ENCODE data around the gene GGCT. TPM values are rescaled to one million over a fixed set of nuclear protein-coding genes. Genes with fewer than 3 reads are reported as not detected.
A peak's percentile ranks its signal among the peaks of the same experiment; 100 is the strongest.

The GGCT gene
- polyA plus RNA-seq (2013) = 40.8 and 41.0 TPM in 2 replicates

GRCh38 chr7:30504301-30505173 is at the start of gene GGCT:
Gene GGCT, minus strand, starts transcription at chr7:30504829. Its CDS starts 120 bp downstream, at chr7:30504709.
- H3K23ac ChIP-seq (ENCODE audit: low read length) = no peak within 1 kb of the TSS
- peaks cover 7% of the 10 kb centered on the region for H3K79me2 ChIP-seq (ENCODE audit: control insufficient read depth, insufficient read depth, low read length, poor library complexity)
- H3K9me3 ChIP-seq (ENCODE audit: insufficient read depth, low read depth, low read length) = peaks cover 2% of the 10 kb centered on the region
- DNase-seq = peak; percentile 99
- H2BK120ac ChIP-seq (ENCODE audit: insufficient read depth, low read length, poor library complexity) = peak within 1 kb of the TSS; percentile 30
- H3K4me2 ChIP-seq (ENCODE audit: low read length) = peak within 1 kb of the TSS; percentile 98
- WGBS (ENCODE audit: extremely low coverage, insufficient coverage, insufficient read length) = no CpG with 5 or more reads among the region's 64 CpGs
- H3K14ac ChIP-seq (ENCODE audit: low read length) = peak within 1 kb of the TSS; percentile 60
- no peaks in the 10 kb centered on the region for H3K36me3 ChIP-seq (ENCODE audit: control insufficient read depth in 1 of 2, insufficient read depth in 2 of 2, low read length in 2 of 2)
- peak within 1 kb of the TSS; percentile 55 for H3K18ac ChIP-seq (ENCODE audit: low read length)
- H3K27ac ChIP-seq (ENCODE audit: low read depth, low read length) = peak within 1 kb of the TSS; percentile 3
- H3K4me1 ChIP-seq (ENCODE audit: control insufficient read depth in 1 of 2, insufficient read depth in 2 of 2, low read length in 2 of 2) = peaks cover 2 to 6% of the 10 kb centered on the region in 2 experiments
- peak within 1 kb of the TSS; percentile 76 for H4K8ac ChIP-seq (ENCODE audit: low read depth, low read length)
- no peaks in the 10 kb centered on the region for H3K27me3 ChIP-seq (ENCODE audit: insufficient read depth, low read length)
- H3K4ac ChIP-seq (ENCODE audit: low read depth, low read length) = peak within 1 kb of the TSS; percentile 84
- H4K91ac ChIP-seq (ENCODE audit: low read depth, low read length) = peak within 1 kb of the TSS; percentile 77
- peak within 1 kb of the TSS; percentile 27 for H2BK5ac ChIP-seq (ENCODE audit: low read depth, low read length, poor library complexity)
- peak within 1 kb of the TSS; percentile 89 for H3K9ac ChIP-seq (ENCODE audit: low read length)
- H3K4me3 ChIP-seq (ENCODE audit: low read depth, low read length) = peak within 1 kb of the TSS; percentile 95
- H2AK5ac ChIP-seq (ENCODE audit: low read length) = peak within 1 kb of the TSS; percentile 28
- H3K79me1 ChIP-seq (ENCODE audit: low read length) = peaks cover 11% of the 10 kb centered on the region
- peak within 1 kb of the TSS; percentile 71 for H2AFZ ChIP-seq (ENCODE audit: insufficient read depth, low read length, poor library complexity)
- H2BK12ac ChIP-seq (ENCODE audit: low read length) = no peak within 1 kb of the TSS
- peak within 1 kb of the TSS; percentile 56 for H4K12ac ChIP-seq (ENCODE audit: low read depth, low read length)

- Histone ChIP-seq H2BK12ac (ENCODE audit: low read length) (no peak overlapping the region), H3K27me3 (ENCODE audit: insufficient read depth, low read length) (no peaks in the 10 kb centered on the region), H3K9me3 (ENCODE audit: insufficient read depth, low read depth, low read length) (no peaks in the 10 kb centered on the region), H2BK5ac (ENCODE audit: low read depth, low read length, poor library complexity) (no peak overlapping the region), H3K14ac (ENCODE audit: low read length) (no peak overlapping the region), H3K4me3 (ENCODE audit: low read depth, low read length) (no peak overlapping the region), H2AK5ac (ENCODE audit: low read length) (no peak overlapping the region), H3K36me3 (ENCODE audit: control insufficient read depth in 1 of 2, insufficient read depth in 2 of 2, low read length in 2 of 2) (no peaks in the 10 kb centered on the region), H2BK120ac (ENCODE audit: insufficient read depth, low read length, poor library complexity) (no peak overlapping the region), H3K18ac (ENCODE audit: low read length) (no peak overlapping the region), H4K8ac (ENCODE audit: low read depth, low read length) (no peak overlapping the region), H3K27ac (ENCODE audit: low read depth, low read length) (no peak overlapping the region), H3K79me2 (ENCODE audit: control insufficient read depth, insufficient read depth, low read length, poor library complexity) (no peaks in the 10 kb centered on the region), H3K79me1 (ENCODE audit: low read length) (no peaks in the 10 kb centered on the region), H3K4me1 (ENCODE audit: control insufficient read depth in 1 of 2, insufficient read depth in 2 of 2, low read length in 2 of 2) (no peaks in the 10 kb centered on the region), H3K9ac (ENCODE audit: low read length) (peak overlapping the region; percentile 42), H3K4me2 (ENCODE audit: low read length) (no peak overlapping the region), H3K4ac (ENCODE audit: low read depth, low read length) (no peak overlapping the region), H3K23ac (ENCODE audit: low read length) (peak overlapping the region; percentile 72), H4K91ac (ENCODE audit: low read depth, low read length) (no peak overlapping the region), H2AFZ (ENCODE audit: insufficient read depth, low read length, poor library complexity) (no peak overlapping the region), H4K12ac (ENCODE audit: low read depth, low read length) (no peak overlapping the region)
- no peak for DNase-seq
- no CpG with 5 or more reads among the region's 3 CpGs for WGBS (ENCODE audit: extremely low coverage, insufficient coverage, insufficient read length)
These were observed 48.9 kb upstream of the GGCT start for GRCh38 chr7:30553546-30553945.

GRCh38 chr7:30553141-30553540 is 48.5 kb upstream of the GGCT start:
- H2AK5ac ChIP-seq (ENCODE audit: low read length) = no peak overlapping the region
- no peaks in the 10 kb centered on the region for H3K9me3 ChIP-seq (ENCODE audit: insufficient read depth, low read depth, low read length)
- H3K4me2 ChIP-seq (ENCODE audit: low read length) = no peak overlapping the region
- H4K8ac ChIP-seq (ENCODE audit: low read depth, low read length) = no peak overlapping the region
- no peak overlapping the region for H3K4me3 ChIP-seq (ENCODE audit: low read depth, low read length)
- H4K91ac ChIP-seq (ENCODE audit: low read depth, low read length) = no peak overlapping the region
- no peaks in the 10 kb centered on the region for H3K27me3 ChIP-seq (ENCODE audit: insufficient read depth, low read length)
- no peaks in the 10 kb centered on the region for H3K79me2 ChIP-seq (ENCODE audit: control insufficient read depth, insufficient read depth, low read length, poor library complexity)
- H3K23ac ChIP-seq (ENCODE audit: low read length) = no peak overlapping the region
- no peak overlapping the region for H2AFZ ChIP-seq (ENCODE audit: insufficient read depth, low read length, poor library complexity)
- H3K27ac ChIP-seq (ENCODE audit: low read depth, low read length) = no peak overlapping the region
- no peak overlapping the region for H2BK12ac ChIP-seq (ENCODE audit: low read length)
- H3K14ac ChIP-seq (ENCODE audit: low read length) = no peak overlapping the region
- no peaks in the 10 kb centered on the region for H3K79me1 ChIP-seq (ENCODE audit: low read length)
- no peak overlapping the region for H3K18ac ChIP-seq (ENCODE audit: low read length)
- H3K4ac ChIP-seq (ENCODE audit: low read depth, low read length) = no peak overlapping the region
- H4K12ac ChIP-seq (ENCODE audit: low read depth, low read length) = no peak overlapping the region
- no peaks in the 10 kb centered on the region for H3K4me1 ChIP-seq (ENCODE audit: control insufficient read depth in 1 of 2, insufficient read depth in 2 of 2, low read length in 2 of 2)
- no peak overlapping the region for H3K9ac ChIP-seq (ENCODE audit: low read length)
- DNase-seq = no peak
- no peak overlapping the region for H2BK120ac ChIP-seq (ENCODE audit: insufficient read depth, low read length, poor library complexity)
- H3K36me3 ChIP-seq (ENCODE audit: control insufficient read depth in 1 of 2, insufficient read depth in 2 of 2, low read length in 2 of 2) = no peaks in the 10 kb centered on the region
- no peak overlapping the region for H2BK5ac ChIP-seq (ENCODE audit: low read depth, low read length, poor library complexity)

GRCh38 chr7:30552330-30552729 is 47.7 kb upstream of the GGCT start:
- Histone ChIP-seq H3K23ac (ENCODE audit: low read length) (no peak overlapping the region), H2BK5ac (ENCODE audit: low read depth, low read length, poor library complexity) (no peak overlapping the region), H3K27me3 (ENCODE audit: insufficient read depth, low read length) (no peaks in the 10 kb centered on the region), H3K14ac (ENCODE audit: low read length) (no peak overlapping the region), H3K18ac (ENCODE audit: low read length) (no peak overlapping the region), H2AFZ (ENCODE audit: insufficient read depth, low read length, poor library complexity) (no peak overlapping the region), H3K79me1 (ENCODE audit: low read length) (no peaks in the 10 kb centered on the region), H4K8ac (ENCODE audit: low read depth, low read length) (no peak overlapping the region), H3K27ac (ENCODE audit: low read depth, low read length) (no peak overlapping the region), H3K79me2 (ENCODE audit: control insufficient read depth, insufficient read depth, low read length, poor library complexity) (no peaks in the 10 kb centered on the region), H4K91ac (ENCODE audit: low read depth, low read length) (no peak overlapping the region), H2BK120ac (ENCODE audit: insufficient read depth, low read length, poor library complexity) (no peak overlapping the region), H3K9me3 (ENCODE audit: insufficient read depth, low read depth, low read length) (no peaks in the 10 kb centered on the region), H3K4me3 (ENCODE audit: low read depth, low read length) (no peak overlapping the region), H2BK12ac (ENCODE audit: low read length) (no peak overlapping the region), H4K12ac (ENCODE audit: low read depth, low read length) (no peak overlapping the region), H3K36me3 (ENCODE audit: control insufficient read depth in 1 of 2, insufficient read depth in 2 of 2, low read length in 2 of 2) (no peaks in the 10 kb centered on the region), H3K9ac (ENCODE audit: low read length) (no peak overlapping the region), H3K4me2 (ENCODE audit: low read length) (no peak overlapping the region), H2AK5ac (ENCODE audit: low read length) (no peak overlapping the region), H3K4ac (ENCODE audit: low read depth, low read length) (no peak overlapping the region), H3K4me1 (ENCODE audit: control insufficient read depth in 1 of 2, insufficient read depth in 2 of 2, low read length in 2 of 2) (no peaks in the 10 kb centered on the region)
- DNase-seq = no peak
- WGBS (ENCODE audit: extremely low coverage, insufficient coverage, insufficient read length) = no CpG with 5 or more reads among the region's 1 CpG
